Gastroesophageal sphincter (tissue), 3 donors: ENCODE data around the gene DEPDC1B.

ENCODE experiments used
- POLR2A ChIP-seq, 2 donors: fragments of 450-650 bp; IDR thresholded peaks; one replicate each; pipeline ENCODE4 v1.6.1; 2017; ENCODE audit warnings: antibody characterized with exemption in 2 of 2, mild to moderate bottlenecking in 2 of 2, moderate library complexity in 1 of 2
- TF ChIP-seq, protein P1 (sequence below), 4 experiments: fragments of 200-600 bp in 2 of 4; fragments of 450-650 bp in 2 of 4; sonication (generic) in 1 of 4; IDR thresholded peaks; one replicate each; pipeline ENCODE4 v1.5.1; 2017 to 2019; ENCODE audit warnings: antibody characterized with exemption in 4 of 4, mild to moderate bottlenecking in 2 of 4, moderate library complexity in 2 of 4

DNA sequence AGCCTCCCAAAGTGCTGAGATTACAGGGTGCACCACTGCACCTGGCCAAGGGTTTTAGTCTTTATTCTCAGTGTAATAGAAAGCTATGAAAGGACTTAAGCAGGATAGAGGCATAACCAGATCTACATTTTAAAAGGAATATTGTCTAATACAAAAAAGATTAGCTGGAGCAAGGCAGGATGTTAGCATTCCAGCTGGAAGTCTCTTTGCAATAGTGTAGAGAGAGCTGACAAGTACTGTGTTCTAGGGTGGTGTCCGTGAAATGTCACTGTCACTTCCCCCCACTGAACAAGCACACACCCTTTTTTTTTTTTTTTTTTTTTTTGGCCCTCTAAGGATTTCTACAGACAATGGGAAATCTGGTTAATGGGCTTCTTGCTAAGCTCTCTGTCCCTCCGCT lies 24.2 kb upstream of the DEPDC1B start:
- TF ChIP-seq, protein P1, sequence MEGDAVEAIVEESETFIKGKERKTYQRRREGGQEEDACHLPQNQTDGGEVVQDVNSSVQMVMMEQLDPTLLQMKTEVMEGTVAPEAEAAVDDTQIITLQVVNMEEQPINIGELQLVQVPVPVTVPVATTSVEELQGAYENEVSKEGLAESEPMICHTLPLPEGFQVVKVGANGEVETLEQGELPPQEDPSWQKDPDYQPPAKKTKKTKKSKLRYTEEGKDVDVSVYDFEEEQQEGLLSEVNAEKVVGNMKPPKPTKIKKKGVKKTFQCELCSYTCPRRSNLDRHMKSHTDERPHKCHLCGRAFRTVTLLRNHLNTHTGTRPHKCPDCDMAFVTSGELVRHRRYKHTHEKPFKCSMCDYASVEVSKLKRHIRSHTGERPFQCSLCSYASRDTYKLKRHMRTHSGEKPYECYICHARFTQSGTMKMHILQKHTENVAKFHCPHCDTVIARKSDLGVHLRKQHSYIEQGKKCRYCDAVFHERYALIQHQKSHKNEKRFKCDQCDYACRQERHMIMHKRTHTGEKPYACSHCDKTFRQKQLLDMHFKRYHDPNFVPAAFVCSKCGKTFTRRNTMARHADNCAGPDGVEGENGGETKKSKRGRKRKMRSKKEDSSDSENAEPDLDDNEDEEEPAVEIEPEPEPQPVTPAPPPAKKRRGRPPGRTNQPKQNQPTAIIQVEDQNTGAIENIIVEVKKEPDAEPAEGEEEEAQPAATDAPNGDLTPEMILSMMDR (IDR thresholded peaks at IDR 0.05), result no peak
- TF ChIP-seq POLR2A (IDR thresholded peaks at IDR 0.05), result no peak
